ENCODE data around the gene LEMD1.
"Not testable (repeated sequence)": the region's sequence is repeated elsewhere in the genome, so short reads cannot be mapped to it uniquely, and the experiment has no call there.

The LEMD1 gene

DNA sequence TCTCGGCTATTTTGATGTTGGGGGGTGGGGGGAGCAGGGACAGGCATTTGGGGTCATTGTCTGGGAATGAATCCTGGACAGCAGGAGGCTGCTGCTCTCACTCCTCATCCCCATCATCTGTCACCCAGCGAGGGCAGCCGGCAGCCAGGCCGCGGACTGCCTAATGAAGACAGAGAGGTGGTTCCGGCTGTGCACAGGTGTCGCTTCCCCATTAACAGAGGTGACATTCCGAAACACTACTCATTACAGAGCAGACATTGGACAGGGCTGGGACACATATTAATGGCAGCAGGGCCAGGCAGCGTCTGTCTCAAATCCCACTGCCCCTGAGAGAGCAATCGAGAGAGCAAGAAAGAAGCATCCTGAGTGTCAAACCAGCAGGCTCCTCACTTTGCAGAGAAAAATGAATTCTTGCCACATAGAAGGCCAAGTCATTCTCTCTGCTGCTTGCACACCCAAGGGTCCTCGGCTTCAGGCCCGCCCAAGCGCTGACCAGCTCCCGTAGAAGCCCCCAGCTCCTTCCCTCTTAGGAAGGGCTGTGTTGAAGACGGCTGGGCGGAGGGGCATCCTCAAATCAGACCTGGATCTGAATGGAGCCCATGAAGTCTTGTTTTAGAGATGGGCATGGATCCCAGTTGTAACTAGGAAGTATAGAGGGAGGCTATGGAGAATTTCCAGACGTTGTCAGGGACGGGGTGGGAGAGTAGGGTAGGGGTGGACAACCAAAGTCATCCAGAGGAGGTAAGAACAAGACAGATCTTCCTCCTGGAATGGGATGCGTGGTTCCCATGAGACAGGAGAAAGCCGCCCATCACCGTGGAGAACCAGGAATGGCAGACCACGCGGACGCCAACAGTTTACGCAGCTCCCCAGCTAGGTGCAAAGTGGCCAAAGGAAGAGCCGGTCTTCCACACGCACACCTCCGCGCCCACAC lies 8.2 kb upstream of the LEMD1 start:
- no peak for DNase-seq (ENCODE audit: low read depth)

DNA sequence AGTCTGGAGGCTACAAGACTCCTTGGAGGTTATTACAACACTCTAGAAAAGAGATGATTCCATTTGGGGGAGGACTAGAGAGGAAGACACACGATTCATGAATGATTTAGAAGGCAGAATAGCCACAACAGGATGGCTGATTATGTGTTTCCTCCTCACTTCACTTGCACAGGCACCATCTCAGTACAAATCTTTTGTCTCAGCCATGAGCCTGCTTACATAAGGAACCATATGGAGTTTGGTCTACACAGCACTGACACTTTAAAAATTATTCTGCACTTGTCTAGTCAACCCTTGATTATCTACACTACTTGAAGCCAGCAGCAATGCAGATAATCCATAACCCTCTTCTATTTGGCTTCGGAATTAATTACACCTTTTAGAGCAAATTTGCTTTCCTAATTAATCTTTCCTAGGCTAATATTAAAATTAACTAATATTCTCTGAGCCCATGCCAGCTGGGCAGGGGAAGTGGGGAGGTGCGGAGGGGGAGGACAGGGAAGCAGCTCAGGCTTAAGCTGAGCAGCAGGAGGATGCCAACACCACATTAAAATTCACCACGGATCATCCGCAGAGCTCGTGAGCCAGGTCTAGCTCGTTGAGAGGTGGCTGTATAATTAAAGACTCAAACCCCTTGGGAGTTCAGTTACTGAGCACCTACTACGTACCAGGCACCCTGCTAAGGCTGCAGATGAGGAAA lies 3.2 kb upstream of the LEMD1 start:
- no peak for DNase-seq (ENCODE audit: low read depth)

DNA sequence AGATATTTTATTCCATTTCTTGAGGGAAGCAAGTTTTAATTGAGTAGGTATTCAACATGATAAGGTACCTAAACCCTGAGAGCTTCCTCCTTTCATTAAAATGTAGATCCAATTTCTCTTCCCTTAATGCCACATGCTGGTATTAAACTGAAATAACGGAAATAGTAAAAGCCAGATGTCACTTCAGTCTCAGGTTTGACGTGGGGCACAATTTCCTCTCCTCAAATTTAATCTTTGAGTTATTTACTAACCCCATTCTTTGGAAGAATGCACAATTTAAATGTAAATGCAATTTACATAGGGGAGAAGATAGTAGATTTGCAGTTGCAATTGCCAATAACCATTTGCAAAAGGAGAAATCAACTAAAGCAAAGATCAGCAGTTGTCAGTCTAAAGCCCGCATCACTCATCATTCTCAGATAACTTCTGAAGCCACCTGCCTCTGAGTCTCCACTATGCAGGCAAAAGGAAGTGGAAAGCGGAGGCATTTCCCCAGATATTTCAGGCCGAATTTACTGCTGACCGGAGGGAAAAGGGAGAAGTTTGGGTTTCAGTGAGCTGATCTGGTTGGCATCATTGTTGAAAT lies 2.1 kb upstream of the LEMD1 start:
- DNase-seq (ENCODE audit: low read depth): no peak

DNA sequence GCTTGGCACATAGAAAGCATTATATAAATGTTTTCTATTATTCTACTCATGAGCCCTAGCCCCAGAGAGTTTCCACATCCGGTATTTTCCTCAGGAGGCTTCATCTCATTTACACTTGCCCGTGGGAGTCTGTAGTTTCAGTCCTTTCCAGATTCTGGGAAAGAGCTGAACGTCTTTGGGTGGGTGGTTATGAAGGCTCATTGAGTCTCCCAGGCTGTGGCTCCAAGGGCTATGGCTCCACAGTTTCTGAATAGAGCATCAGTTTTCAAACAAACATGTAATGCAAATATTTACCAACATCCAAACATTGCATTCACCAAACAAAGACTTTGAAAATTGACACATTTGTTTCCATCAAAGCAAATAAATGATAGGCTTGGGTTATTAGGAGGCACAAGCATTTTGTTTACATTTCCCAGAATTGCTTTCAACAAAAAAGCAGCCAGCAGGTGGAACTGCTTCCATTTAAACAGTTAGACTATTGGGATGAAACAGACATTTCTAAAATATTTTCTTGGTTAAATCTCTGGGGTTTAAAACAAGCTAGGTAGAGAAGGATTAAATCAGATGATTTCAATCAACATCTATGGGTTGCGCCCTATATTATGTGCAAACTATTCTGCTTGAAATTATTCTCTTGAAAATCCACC lies 1.3 kb upstream of the LEMD1 start:
- no peak for DNase-seq (ENCODE audit: low read depth)

DNA sequence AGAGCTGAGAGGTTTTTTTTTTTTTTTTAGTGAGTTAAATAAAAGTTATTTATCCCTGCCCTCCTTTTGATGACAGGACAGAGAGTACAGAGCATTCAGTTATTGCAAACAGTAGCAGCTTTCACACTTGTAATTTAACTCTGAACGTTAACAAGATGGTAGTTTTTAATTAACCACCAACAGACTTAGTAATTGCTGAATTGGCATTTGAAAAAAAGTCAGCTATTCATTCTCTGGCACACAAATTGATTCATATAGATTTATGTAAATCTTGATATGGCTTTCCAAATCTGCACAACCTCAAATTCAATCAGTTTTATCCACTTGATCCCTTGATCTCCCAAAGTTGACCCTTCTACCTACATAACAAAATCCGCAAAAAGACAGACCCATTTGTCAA lies 918 bp downstream of the LEMD1 start:
- DNase-seq (ENCODE audit: low read depth): no peak

DNA sequence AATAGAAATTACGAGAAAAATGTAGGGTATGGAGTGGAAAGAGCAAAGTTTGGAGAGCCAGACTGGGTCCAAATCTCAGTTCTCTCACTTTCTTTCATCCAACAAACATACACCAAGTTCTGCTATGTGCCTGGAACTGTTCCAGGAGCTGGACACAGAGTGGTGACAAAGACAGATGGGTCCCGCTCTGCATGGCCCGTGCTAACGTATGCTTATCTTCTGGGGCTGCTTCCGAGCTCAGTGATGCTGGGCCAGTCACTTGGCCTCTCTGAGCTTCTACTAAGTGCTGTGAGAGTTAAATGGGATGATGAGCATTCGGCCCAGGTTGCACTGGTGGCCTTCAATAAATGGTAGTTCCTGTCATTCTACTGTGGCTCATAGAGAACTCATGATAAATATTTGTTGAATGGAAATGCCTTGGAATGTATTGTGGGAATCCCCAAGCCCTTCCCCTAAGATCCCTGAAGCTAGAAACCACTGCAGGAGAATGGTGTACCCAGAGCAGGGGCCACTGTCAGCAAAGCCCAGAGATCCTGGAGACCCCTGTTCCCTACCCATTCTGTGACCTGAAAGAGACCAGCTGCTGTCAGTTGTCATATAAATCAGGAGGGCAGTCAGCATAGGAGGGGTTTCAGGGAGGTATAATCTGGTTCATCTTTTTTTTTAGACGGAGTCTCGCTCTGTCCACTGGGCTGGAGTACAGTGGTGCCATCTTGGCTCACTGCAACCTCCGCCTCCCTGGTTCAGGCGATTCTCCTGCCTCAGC lies 3.8 kb downstream of the LEMD1 start:
- DNase-seq (ENCODE audit: low read depth): no peak

DNA sequence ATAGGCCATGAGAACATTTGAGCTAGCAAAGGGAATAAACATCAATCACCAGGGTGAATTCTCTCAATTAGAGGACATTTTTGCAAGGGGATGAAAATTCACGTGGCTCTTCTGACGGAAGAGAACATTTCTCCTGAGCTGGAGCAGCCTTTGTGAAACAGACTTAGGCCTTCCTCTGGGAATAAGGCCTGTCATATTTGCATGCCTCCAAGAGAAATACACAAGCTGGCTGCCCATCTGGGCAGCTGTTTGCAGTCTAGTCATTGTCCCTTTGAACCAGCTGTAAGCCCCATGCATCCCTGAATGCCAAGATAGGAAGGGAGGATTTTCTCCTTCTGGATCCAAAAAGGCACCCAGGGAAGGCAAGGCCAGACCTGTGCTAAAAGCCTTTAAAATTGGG lies 5.5 kb downstream of the LEMD1 start:
- DNase-seq (ENCODE audit: low read depth): no peak

DNA sequence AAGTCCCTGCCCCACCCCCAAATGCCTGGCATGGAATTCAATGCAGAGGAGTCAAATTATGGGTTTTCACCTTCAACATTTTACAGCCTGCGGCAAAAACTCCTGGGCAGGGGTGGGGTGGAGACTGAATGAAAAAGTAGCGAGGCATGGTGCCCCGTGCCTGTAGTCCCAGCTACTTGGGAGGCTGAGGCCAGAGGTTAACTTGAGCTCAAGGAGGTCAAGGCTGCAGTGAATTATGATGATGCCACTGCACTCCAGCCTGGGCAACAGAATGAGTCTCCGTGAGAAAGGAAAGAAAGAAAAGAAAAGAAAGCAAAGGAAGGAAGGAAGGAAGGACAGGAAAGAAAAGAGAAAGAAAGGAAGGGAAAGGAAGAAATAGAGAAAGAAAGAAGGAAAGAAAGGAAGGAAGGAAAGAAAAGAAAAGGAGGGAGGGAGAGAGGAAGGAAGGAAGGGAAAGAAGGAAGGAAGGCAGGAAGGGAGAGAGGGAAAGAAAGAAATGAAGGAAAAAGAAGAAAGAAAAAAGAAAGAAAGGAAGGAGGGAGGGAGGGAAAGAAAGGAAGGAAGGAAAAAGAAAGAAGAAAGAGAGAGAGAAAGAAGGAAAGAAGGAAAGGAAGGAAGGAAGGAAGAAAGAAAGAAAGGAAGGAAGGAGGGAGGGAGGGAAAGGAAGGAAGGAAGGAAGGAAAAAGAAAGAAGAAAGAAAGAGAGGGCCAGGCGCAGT lies 11.1 kb downstream of the LEMD1 start:
- DNase-seq (ENCODE audit: low read depth): no peak

DNA sequence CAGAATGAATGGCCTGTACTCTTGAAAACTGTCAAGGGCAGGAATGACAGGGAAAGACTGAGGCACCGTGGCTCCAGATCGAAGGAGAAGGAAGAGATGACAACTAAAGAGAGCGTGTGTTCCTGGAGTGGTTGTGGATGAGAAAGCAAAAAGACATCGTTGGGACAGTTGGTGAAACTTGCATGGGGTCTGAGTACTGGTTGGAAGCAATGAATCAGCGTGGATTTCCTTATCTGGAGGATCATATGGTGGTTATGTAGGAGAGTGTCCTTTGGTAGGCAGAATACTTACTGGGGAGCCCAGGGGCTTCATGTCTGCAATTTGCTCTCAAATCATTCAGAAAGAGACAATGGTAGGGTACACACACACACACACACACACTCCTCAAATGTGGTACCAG lies 13.9 kb downstream of the LEMD1 start:
- no peak for DNase-seq (ENCODE audit: low read depth)

DNA sequence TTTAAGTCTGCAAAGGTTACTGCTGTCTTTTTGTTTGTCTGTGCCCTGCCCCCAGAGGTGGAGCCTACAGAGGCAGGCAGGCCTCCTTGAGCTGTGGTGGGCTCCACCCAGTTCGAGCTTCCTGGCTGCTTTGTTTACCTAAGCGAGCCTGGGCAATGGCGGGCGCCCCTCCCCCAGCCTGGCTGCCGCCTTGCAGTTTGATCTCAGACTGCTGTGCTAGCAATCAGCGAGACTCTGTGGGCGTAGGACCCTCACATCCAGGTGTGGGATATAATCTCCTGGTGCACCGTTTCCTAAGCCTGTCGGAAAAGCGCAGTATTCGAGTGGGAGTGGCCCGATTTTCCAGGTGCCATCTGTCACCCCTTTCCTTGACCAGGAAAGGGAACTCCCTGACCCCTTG lies 15.6 kb downstream of the LEMD1 start:
- DNase-seq (ENCODE audit: low read depth): not testable (repeated sequence)

DNA sequence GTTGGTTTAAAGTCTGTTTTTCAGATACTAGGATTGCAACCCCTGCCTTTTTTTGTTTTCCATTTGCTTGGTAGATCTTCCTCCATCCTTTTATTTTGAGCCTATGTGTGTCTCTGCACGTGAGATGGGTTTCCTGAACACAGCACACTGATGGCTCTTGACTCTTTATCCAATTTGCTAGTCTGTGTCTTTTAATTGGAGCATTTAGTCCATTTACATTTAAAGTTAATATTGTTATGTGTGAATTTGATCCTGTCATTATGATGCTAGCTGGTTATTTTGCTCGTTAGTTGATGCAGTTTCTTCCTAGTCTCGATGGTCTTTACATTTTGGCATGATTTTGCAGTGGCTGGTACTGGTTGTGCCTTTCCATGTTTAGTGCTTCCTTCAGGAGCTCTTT lies 17.4 kb downstream of the LEMD1 start:
- not testable (repeated sequence) for DNase-seq (ENCODE audit: low read depth)

DNA sequence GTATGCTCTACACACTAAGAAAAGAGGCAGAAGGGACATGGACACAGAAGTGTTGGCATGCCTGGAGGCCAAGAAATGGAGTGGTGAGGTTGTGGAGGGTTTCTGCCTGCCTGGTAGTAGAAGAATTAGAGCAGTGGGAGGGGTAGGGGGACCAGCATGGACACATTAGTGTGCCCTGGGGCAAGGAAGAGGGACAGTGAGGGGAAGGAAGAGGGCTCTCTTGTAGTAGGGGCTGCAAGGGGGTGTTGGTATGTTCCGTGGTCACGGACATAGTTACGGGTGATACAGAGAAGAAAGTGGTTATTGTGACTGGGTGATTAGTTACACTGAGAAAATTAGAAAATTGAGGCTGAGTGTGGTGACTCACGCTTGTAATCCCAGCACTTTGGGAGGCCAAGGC lies 23.3 kb downstream of the LEMD1 start:
- no peak for DNase-seq (ENCODE audit: low read depth)

DNA sequence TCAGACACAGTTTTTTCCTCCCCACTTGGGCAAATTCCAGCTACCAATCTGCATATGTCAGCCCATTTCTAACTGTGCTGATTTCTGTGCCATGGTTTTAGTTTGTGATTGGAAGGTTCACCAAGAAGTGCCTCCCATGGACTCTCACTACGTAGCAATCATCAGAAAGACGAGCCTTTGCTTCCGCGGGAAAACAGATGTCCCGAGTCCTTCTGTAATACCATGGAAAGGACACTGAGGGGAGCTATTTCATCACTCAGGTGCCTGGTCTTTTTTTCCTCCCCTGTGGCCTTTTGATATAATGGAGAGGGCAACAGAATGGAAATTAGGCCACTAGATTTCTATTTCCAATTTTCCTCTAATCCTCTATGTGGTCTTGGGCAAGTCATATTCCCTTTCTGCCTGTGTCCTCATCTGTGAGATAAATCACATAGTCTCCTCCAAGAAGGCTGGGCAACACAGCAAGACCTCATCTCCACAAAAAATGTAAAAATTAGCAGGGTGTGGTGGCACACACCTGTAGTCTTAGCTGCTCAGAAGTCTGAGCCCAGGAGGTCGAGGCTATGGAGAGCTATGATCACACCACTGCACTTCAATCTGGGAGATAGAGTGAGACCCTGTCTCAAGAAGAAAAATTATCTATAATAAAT lies 24.8 kb downstream of the LEMD1 start:
- DNase-seq (ENCODE audit: low read depth): no peak

DNA sequence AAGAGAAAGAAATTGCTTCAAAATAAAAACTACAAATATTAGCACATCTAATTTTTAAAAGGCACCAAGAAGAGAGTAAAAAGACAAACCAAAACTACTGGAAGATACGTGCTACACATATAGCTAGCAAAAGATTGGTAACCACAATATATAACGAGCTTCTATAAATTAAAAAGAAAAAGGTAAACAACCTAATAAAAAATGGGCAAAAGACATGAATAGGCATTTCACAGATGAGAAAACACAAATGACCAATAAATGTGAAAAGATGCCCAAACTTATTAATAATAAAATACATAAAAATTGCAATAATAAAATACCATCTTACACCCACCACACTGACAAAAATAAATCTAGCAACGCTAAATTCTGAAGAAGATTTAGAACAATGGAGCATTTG lies 26.2 kb downstream of the LEMD1 start:
- DNase-seq (ENCODE audit: low read depth): no peak

DNA sequence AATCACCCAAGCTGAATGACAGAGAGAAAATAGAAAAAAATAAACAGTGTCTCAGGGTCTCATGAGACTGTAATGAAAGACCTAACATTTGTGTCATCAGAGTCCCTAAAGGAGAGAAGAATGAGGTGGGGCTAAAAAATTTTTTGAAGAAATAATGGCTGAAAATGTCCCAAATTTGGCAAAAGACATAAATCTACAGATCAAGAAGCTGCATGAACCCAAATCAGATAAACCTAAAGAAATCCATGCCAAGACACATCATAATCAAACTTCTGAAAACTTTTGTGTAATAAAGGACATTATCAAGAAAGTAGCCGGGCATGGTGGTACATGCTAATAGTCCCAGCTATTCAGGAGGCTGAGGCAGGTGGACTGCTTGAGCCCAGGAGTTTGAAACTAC lies 29.2 kb downstream of the LEMD1 start:
- no peak for DNase-seq (ENCODE audit: low read depth)

DNA sequence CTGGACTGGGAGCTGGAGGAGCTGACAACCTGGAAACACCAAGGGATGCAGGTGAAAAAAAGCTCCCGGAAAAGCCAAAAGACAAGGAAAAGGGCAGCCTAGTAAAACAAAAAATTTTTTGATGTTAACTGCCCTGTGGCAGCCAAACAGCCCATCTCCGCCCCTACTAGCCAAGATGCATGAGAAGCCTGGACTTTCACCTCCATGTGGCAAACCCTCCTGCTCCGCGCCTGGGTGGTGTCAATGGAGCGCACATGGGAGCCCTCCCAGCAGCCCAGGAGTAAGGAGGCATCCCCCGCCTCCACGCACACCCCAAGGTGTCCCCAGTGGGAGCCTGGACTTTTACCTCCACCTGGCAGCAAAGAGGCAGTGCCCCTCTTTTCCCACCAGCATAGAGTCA lies 30.5 kb downstream of the LEMD1 start:
- no peak for DNase-seq (ENCODE audit: low read depth)

DNA sequence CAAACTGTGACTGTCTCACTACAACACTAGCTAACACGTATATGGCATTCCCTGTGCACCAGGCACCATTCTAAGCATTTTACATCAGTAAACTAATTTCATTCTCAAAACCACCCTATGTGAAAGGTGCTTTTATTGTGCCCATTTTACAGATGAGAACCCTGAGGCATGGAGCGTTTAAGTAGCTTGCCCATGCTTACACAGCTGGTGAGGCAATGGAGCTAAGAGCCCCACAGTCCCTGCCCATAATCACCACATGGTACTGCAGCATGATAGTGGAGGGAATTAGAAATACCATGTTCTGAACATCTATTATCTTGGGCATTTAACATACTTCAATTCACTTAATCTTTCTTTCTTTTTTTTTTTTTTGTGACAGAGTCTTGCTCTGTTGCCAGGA lies 34.0 kb downstream of the LEMD1 start:
- no peak for DNase-seq (ENCODE audit: low read depth)

DNA sequence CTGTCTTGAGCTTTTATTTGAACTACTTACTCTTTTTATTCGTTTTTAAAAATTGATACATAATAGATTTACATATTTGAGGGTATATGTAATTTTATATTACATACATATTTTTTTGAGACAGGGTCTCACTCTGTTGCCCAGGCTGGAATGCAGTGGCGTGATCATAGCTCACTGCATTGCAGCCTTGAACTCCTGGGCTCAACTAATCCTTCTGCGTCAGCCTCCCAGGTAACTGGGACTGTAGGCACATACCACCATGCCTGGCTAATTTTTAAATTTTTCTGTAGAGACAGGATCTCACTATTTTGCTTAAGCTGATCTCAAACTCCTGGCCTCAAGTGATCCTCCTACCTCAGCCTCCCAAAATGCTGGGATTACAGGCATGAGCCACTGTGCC lies 38.9 kb downstream of the LEMD1 start:
- not testable (repeated sequence) for DNase-seq (ENCODE audit: low read depth)

DNA sequence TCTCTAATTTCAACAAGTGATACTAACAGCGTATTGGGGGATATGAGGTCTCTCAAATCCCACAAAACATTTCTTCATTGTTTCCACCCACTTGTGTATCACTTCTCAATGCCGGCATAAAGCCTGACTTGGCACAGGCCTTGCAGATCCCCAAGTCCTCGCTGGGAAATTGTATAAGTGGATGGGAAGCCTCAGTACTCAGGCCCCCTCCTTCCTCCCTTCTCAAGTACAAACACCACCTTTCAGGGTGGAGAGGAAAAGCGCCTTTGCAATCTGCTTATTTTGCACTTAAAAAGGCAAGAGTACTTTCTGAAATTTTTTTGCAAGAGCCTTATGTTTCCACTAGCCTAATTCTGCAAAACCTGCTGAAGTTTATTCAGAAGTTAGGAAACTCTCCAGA lies 39.3 kb downstream of the LEMD1 start:
- DNase-seq (ENCODE audit: low read depth): no peak

DNA sequence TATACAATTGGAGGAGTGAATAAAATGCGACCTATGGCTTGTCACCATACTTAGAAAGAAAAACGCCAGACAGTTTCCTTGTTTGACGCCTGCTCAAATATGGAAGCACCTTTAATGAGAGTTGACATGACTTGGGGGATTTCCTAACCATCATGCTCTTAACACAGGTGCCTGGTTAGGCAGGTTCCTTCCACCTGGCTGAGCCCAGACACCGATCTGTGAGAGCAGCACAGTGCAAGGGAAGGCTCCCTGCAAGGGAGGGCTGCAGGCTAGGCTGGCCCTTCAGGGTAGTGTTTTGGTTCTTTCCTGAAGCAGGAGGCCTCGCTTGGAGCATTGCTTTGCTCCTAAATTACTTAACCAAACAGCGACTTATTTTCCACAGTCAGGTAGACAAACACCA lies 40.6 kb downstream of the LEMD1 start:
- no peak for DNase-seq (ENCODE audit: low read depth)

DNA sequence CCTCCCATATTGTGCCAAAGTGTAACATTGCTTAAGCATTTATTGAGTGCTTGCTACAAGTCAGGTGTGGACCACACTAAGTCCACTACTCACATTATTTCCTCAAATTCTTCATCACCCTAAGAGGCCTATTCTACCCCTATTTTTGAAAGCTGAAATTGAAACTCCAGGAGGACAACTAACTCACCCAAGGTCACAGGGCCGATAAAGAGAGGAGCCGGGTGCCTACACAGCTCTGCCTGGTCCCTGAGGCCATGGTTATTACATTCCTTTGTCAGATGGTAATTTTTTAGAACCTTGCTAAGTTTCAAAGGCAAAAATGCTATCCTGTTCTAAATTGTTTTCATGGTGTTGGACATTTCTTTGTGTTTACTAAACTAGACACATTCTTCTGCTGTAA lies 41.0 kb downstream of the LEMD1 start:
- DNase-seq (ENCODE audit: low read depth): no peak
